HG03103 (cell line): ENCODE measurements around the gene CLIP2.
"Not testable (repeated sequence)": the region's sequence is repeated elsewhere in the genome, so short reads cannot be mapped to it uniquely, and the experiment has no call there.

Experiments used
- ATAC-seq: cut with Tn5 transposase; IDR thresholded peaks from one replicate; pipeline ENCODE4 v1.9.1; 2021; ENCODE audit warnings: low read depth; ENCODE audit not compliant: unreplicated experiment

CLIP2 gene

DNA sequence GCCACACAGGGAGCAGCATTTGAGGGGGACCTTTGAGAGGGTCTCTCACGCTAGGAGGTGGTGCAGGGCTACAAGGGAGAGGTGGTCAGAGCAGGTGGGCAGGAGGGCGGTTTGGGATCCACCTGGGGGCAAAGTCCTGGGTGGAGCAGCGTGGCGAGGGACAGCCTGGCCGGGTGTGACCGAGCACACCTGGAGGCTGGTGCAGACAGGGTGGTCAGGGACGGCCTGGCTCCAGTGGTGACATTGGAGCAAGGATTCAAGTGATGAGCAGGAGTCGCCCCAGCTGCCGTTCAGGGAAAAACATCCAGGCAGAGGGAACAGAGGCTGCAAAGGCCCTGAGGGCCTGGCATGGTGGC lies 36.0 kb downstream of the CLIP2 start:
- ATAC-seq, result no peak

GRCh38 chr7:74329225-74329624 lies 40.0 kb downstream of the CLIP2 start:
- ATAC-seq, result no peak

GRCh38 chr7:74332373-74333176 lies 43.4 kb downstream of the CLIP2 start:
- ATAC-seq, result no peak

DNA sequence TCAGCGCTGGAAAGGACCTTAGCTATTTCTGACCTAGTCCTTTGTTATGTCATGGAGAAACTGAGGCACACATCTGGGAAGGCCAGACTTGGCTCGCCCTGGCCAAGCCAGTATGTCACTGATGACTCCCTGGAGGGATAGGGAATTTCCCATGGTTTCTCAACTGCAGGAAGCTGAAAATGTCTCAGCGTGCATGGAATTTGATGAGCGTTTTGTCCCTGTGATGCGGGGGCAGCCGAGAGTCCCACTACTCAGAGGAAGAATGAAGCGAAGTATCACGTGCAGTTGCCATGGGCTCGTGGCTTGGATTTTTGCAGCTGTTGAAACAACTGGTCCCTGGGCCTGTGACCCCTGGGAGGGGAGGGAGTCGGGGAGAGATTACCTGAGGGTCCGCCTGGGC lies 44.8 kb downstream of the CLIP2 start:
- ATAC-seq, result no peak

- ATAC-seq, result no peak
Observed at GRCh38 chr7:74337926-74338325, 48.7 kb downstream of the CLIP2 start.

- no peak for ATAC-seq
Observed at GRCh38 chr7:74338366-74339108, 49.3 kb downstream of the CLIP2 start.

DNA sequence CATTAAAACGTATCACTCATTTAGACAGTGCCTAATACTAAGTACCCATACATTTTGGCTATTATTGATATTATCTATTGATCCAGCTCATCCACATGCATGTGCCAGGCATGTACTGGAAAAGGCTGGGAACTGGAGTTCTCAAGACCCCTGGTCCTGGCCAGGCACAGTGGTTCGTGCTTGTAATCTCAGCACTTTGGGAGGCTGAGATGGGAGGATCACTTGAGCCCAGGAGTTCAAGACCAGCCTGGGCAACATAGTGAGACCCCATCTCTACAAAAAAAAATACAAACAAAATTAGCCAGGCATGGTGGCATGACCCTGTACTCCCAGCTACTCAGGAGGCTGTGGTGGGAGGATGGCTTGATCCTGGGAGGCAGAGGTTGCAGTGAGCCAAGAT lies 50.4 kb downstream of the CLIP2 start:
- ATAC-seq, result not testable (repeated sequence)

GRCh38 chr7:74343281-74344131 lies 54.3 kb downstream of the CLIP2 start:
- ATAC-seq, result no peak

DNA sequence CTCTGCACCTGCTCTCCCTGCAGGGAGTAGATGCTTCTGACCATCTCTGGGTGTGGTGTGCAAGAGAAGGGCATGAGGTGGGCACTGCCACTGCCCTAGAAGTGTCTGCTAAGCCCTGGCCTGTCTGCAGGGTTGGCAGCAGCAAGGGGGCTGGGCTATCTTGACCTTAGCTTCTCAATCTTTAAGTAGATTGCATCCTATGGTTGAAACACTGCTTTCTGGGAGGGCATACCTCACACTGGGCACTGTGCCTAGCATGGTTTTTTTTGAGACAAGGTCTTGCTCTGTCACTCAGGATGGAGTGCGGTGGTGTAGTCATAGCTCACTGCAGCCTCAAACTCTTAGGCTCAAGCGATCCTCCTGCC lies 54.9 kb downstream of the CLIP2 start:
- ATAC-seq, result no peak

DNA sequence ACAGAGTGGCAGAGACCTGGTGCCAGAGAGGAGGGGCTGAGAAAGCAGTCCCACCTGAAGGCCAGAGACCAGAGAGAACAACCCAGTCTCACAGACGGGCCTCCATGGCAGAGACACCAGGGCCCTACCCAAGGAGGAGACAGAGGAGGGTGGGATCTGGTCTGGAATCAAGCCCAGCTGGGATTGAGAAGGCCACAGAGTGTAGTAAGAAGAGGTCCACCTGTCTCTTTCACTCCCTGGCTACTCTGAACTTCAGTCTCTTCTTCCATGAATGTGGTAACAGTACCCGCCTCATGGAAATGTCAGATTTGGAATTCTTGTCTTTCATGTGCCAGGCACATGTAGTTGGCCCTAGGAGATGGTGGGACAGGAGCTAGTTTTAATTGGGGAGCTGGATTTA lies 55.6 kb downstream of the CLIP2 start:
- no peak for ATAC-seq

GRCh38 chr7:74345970-74346369 lies 56.8 kb downstream of the CLIP2 start:
- no peak for ATAC-seq

DNA sequence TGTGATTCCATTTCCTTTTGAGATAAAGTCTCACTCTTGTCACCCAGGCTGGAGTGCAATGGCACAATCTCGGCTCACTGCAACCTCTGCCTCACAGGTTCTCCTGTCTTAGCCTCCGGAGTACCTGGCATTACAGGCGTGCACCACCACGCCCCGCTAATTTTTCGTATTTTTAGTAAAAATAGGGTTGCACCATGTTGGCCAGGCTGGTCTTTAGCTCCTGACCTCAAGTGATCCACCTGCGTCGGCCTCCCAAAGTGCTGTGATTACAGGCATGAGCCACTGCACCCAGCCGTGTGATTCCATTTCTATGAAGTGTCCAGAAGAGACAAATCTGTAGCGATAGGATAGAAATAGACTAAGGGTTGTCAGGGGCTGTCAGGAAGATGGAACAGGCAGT lies 60.4 kb downstream of the CLIP2 start:
- ATAC-seq, result no peak

- ATAC-seq, result no peak
Observed at GRCh38 chr7:74350751-74351150, 61.5 kb downstream of the CLIP2 start.

DNA sequence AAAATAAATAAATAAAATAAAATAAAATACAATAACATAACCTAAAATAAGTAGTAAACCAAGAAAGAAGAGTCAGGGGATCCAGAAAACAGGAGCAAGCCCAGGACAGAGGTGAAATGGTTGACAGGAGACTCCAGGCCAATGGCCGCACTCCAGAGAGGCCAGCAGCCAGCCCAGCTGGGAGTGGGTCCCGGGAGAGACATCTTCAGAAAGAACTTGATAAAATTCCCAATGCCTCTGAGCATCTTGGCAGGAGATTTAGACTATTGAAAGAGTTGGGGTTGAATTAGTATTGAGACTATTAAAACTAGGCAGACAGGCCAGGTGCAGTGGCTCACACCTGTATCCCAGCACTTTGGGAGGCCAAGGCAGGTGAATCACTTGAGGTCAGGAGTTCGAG lies 62.6 kb downstream of the CLIP2 start:
- ATAC-seq, result no peak

GRCh38 chr7:74352551-74353138 lies 63.4 kb downstream of the CLIP2 start:
- ATAC-seq, result not testable (repeated sequence)

- ATAC-seq, result no peak
Observed at GRCh38 chr7:74354009-74354408, 64.8 kb downstream of the CLIP2 start.

GRCh38 chr7:74355091-74355490 lies 65.9 kb downstream of the CLIP2 start:
- ATAC-seq, result no peak

DNA sequence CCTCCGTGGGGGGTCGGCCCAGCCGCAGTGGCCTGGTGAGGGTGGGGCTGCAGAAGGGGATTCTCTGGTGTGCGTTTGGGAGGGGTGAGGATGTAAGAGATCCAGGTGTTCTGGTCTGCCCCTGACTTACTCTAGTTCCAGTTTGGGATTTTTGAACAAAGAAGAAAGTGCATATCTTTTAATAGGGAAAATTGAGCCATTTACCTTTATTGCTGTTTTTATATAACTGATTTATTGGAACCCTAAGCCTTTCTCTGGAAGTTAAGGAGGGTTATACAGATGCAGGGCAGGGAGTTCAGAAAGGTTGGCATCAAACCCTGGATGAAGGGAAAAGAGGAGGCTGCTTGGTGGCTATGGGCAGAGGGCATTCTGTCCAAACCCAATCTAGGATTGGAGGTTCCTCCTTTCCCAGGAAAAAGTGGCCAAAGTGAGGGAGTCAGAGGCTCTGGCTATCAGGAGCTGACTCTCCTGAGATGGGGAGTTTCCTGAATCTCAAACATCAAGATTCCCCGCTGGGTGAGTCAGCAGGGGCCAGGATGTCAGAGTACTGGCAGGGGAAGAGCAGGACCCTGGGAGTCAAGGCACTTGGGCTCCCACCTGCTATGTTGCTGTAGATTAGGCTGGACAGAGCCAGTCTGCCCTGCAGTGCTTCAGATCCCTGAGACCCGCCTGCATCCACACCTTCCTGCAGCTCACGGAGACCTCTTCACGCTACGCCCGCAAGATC lies 67.5 kb downstream of the CLIP2 start:
- ATAC-seq, result no peak

GRCh38 chr7:74360008-74360407 lies 70.8 kb downstream of the CLIP2 start:
- no peak for ATAC-seq

DNA sequence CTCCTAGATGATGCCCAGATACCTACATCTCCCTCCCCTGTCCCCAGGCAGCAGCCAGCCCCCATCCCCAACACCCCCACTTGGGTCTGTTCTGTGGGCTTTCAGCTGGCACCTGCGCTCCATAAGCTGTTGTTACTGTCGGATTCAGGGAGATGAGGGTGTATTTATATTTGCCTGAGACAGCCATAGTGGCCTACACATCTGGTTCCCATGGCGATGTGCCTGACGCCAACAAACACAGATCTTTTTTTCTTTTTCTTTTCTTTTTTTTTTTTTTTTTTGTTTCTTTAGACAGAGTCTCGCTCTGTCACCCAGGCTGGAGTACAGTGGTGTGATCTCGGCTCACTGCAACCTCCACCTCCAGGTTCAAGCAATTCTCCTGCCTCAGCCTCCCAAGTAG lies 73.1 kb downstream of the CLIP2 start:
- ATAC-seq, result no peak
